GM18858 (cell line): ENCODE results near the gene TAF1L.
"Not testable (repeated sequence)": the region's sequence is repeated elsewhere in the genome, so short reads cannot be mapped to it uniquely, and the experiment has no call there.

ENCODE experiments used
- ATAC-seq: cut with Tn5 transposase; IDR thresholded peaks from one replicate; pipeline ENCODE4 v1.9.1; 2021; ENCODE audit not compliant: unreplicated experiment

TAF1L gene

GRCh38 chr9:32635362-32635761 is at the start of gene TAF1L:
TSS of gene TAF1L (minus strand) at chr9:32635669. CDS start at chr9:32635579, 90 bp downstream.
- no peak for ATAC-seq

GRCh38 chr9:32681751-32682150 is 46.3 kb upstream of the TAF1L start:
- no peak for ATAC-seq

GRCh38 chr9:32677931-32678330 is 42.5 kb upstream of the TAF1L start:
- no peak for ATAC-seq

GRCh38 chr9:32672469-32672868 is 37.0 kb upstream of the TAF1L start:
- ATAC-seq: no peak

GRCh38 chr9:32671333-32671732 is 35.9 kb upstream of the TAF1L start:
- no peak for ATAC-seq

- no peak for ATAC-seq
Measured at GRCh38 chr9:32665101-32665500, 29.6 kb upstream of the TAF1L start.

- ATAC-seq: no peak
Measured at GRCh38 chr9:32663741-32664140, 28.3 kb upstream of the TAF1L start.

- ATAC-seq: no peak
Measured at GRCh38 chr9:32647671-32648070, 12.2 kb upstream of the TAF1L start.

- ATAC-seq: no peak
Measured at GRCh38 chr9:32644698-32645097, 9.2 kb upstream of the TAF1L start.

GRCh38 chr9:32633151-32633550 is 2.3 kb downstream of the TAF1L start:
- ATAC-seq: not testable (repeated sequence)

- ATAC-seq: no peak
Measured at GRCh38 chr9:32631991-32632390, 3.5 kb downstream of the TAF1L start.

GRCh38 chr9:32627394-32627954 is 8.0 kb downstream of the TAF1L start:
- ATAC-seq: no peak

GRCh38 chr9:32625320-32625719 is 10.1 kb downstream of the TAF1L start:
- ATAC-seq: no peak

GRCh38 chr9:32622948-32623347 is 12.5 kb downstream of the TAF1L start:
- ATAC-seq: no peak

GRCh38 chr9:32618261-32618660 is 17.2 kb downstream of the TAF1L start:
- ATAC-seq: no peak

- no peak for ATAC-seq
Measured at GRCh38 chr9:32606811-32607210, 28.7 kb downstream of the TAF1L start.

- peak; percentile 82 for ATAC-seq
Measured at GRCh38 chr9:32603914-32604852, 31.3 kb downstream of the TAF1L start.

- not testable (repeated sequence) for ATAC-seq
Measured at GRCh38 chr9:32599021-32599420, 36.4 kb downstream of the TAF1L start.

GRCh38 chr9:32596936-32597335 is 38.5 kb downstream of the TAF1L start:
- ATAC-seq: no peak

GRCh38 chr9:32596096-32596865 is 39.2 kb downstream of the TAF1L start:
- ATAC-seq: no peak

- no peak for ATAC-seq
Measured at GRCh38 chr9:32590898-32591297, 44.6 kb downstream of the TAF1L start.

GRCh38 chr9:32590476-32590875 is 45.0 kb downstream of the TAF1L start:
- ATAC-seq: no peak
